ENCODE measurements around the gene GAD2.

DNA sequence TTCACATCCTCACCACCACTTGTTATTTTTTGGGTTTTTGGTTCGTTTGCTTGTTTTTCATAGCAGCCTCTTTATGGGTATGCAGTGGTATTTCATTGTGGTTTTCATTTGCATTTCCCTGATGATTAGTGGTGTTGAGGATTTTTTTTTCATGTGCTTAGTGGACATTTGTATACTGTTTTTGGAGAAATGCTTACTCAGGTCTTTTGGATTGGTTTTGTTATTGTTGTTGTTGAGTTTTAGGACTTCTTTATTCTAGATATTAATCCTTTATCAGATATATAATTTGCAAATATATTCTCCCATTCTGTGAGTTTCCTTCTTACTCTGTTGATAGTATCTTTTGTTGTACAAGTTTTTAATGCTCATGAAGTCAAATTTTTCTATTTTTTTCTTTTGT is 42.8 kb downstream of the GAD2 start:
- TF ChIP-seq TAF1 (IDR thresholded peaks at IDR 0.05; ENCODE audit: borderline replicate concordance, insufficient read depth, low read length) (no peak), POLR2AphosphoS5 (IDR thresholded peaks at IDR 0.05; ENCODE audit: low read depth, low read length) (no peak)
- TF ChIP-seq, protein P1, sequence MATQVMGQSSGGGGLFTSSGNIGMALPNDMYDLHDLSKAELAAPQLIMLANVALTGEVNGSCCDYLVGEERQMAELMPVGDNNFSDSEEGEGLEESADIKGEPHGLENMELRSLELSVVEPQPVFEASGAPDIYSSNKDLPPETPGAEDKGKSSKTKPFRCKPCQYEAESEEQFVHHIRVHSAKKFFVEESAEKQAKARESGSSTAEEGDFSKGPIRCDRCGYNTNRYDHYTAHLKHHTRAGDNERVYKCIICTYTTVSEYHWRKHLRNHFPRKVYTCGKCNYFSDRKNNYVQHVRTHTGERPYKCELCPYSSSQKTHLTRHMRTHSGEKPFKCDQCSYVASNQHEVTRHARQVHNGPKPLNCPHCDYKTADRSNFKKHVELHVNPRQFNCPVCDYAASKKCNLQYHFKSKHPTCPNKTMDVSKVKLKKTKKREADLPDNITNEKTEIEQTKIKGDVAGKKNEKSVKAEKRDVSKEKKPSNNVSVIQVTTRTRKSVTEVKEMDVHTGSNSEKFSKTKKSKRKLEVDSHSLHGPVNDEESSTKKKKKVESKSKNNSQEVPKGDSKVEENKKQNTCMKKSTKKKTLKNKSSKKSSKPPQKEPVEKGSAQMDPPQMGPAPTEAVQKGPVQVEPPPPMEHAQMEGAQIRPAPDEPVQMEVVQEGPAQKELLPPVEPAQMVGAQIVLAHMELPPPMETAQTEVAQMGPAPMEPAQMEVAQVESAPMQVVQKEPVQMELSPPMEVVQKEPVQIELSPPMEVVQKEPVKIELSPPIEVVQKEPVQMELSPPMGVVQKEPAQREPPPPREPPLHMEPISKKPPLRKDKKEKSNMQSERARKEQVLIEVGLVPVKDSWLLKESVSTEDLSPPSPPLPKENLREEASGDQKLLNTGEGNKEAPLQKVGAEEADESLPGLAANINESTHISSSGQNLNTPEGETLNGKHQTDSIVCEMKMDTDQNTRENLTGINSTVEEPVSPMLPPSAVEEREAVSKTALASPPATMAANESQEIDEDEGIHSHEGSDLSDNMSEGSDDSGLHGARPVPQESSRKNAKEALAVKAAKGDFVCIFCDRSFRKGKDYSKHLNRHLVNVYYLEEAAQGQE (IDR thresholded peaks at IDR 0.05; ENCODE audit: insufficient read depth in 1 of 2, low read depth in 2 of 2, low read length in 2 of 2) = no peak
